B cell (primary cell): ENCODE results near the gene HOXB4.

ENCODE experiments used
- EZH2 ChIP-seq: IDR thresholded peaks from 2 replicates; pipeline ENCODE4 v1.6.1; 2012; ENCODE audit warnings: borderline replicate concordance, low read depth, mild to moderate bottlenecking, moderate library complexity, low read length; ENCODE audit not compliant: insufficient read depth, poor library complexity, severe bottlenecking
- TF ChIP-seq, protein P1 (sequence below): fragments of 200-600 bp; IDR thresholded peaks from one replicate; pipeline ENCODE4 v1.8.0; 2022; ENCODE audit warnings: antibody characterized with exemption, mild to moderate bottlenecking

DNA sequence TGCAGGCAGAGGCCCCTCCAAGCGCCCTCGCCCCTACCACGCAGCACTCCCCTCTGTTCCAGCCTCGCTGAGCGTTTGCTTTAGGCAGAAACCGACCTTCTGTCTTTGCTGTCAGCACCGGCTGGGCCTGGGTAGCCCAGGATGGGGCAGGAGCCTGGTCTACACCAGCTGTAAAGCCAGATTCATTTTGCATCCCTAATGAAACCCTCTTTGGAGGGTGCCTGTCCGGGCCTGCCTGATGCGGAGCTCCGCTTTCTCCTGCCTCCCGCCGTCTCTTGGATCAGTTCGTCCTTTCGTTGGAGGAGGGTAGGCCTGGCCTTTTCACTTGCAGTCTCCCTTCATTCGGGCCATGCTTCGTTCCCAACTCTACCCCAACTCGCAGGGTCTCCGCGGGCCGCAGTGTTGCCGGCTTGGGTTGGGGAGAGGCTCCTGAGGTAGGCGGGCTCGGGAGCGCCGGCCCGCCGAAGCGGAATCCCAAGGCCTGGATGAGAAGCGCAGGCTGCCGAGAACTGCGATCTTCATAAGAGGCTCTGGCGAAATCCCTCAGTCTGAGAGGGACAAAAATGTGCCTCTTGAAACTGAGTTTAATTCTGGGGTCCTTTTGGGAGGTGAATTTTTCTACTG is 41.8 kb upstream of the HOXB4 start:
- TF ChIP-seq, protein P1, sequence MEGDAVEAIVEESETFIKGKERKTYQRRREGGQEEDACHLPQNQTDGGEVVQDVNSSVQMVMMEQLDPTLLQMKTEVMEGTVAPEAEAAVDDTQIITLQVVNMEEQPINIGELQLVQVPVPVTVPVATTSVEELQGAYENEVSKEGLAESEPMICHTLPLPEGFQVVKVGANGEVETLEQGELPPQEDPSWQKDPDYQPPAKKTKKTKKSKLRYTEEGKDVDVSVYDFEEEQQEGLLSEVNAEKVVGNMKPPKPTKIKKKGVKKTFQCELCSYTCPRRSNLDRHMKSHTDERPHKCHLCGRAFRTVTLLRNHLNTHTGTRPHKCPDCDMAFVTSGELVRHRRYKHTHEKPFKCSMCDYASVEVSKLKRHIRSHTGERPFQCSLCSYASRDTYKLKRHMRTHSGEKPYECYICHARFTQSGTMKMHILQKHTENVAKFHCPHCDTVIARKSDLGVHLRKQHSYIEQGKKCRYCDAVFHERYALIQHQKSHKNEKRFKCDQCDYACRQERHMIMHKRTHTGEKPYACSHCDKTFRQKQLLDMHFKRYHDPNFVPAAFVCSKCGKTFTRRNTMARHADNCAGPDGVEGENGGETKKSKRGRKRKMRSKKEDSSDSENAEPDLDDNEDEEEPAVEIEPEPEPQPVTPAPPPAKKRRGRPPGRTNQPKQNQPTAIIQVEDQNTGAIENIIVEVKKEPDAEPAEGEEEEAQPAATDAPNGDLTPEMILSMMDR, result no peak
- peak; percentile 25 for TF ChIP-seq EZH2
